ENCODE results near the gene ADGRL4. TPM values are rescaled to one million over a fixed set of nuclear protein-coding genes. Genes with fewer than 3 reads are reported as not detected.

Gene ADGRL4
- total RNA-seq, 1 donor from 2014 or later = 0.07 TPM

DNA sequence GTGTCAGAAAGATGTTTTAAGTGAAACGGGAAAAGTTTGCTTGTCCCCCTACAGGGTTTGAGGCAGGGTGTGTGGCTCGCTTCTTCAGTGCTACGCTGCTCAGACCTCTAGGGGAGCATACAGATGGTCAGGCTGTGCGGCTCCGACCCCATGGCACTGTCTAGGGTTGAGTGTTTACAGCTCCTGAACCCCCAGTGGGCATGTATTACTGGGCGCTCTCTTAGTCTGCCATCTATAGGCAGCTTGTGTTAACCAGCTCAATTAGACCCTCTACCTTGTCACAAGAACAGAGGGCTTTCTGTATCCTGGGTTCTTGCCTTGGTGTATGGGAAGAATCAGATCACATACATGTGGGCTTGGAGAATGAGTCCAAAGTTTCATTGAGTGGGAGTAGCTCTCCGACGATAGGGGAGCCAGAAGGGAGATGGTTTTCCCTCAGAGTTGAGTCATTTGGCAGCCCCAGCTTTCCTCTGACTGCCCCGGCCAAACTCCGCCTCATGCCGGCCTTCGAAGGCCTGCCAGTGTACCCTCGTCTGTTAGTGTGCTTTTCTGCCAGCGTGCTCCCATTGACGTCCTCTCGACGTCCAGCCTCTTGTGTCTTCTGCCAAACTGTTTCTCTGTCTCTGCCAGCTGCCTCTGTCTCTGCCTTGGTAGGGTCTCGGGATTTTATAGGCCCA lies 38.6 kb upstream of the ADGRL4 start:
- Histone ChIP-seq H3K36me3 (no peaks in the 10 kb centered on the region), H2AFZ (replicated peaks) (peak overlapping the region; percentile 46), H3K4me1 (no peaks in the 10 kb centered on the region), H3K4me2 (no peak overlapping the region), H3K79me2 (ENCODE audit: low read depth) (no peaks in the 10 kb centered on the region), H3K4me3 (no peak overlapping the region), H3K9ac (no peak overlapping the region), H3K9me3 (ENCODE audit: low read depth) (no peaks in the 10 kb centered on the region), H4K20me1 (ENCODE audit: low read depth) (no peaks in the 10 kb centered on the region), H3K27ac (no peak overlapping the region), H3F3A (ENCODE audit: low read depth) (no peaks in the 10 kb centered on the region), H3K27me3 (no peaks in the 10 kb centered on the region)
- H3K27ac Mint-ChIP-seq = no peak overlapping the region
- no peaks in the 10 kb centered on the region for H3K36me3 Mint-ChIP-seq
- no peaks in the 10 kb centered on the region for H3K9me3 Mint-ChIP-seq
- H3K27me3 Mint-ChIP-seq (ENCODE audit: insufficient read depth, low read depth) = no peaks in the 10 kb centered on the region
- no peaks in the 10 kb centered on the region for H3K4me1 Mint-ChIP-seq
- TF ChIP-seq EZH2 (IDR thresholded peaks at IDR 0.05) (no peak), EZH2phosphoT487 (IDR thresholded peaks at IDR 0.05) (no peak)
- TF ChIP-seq, protein P1, sequence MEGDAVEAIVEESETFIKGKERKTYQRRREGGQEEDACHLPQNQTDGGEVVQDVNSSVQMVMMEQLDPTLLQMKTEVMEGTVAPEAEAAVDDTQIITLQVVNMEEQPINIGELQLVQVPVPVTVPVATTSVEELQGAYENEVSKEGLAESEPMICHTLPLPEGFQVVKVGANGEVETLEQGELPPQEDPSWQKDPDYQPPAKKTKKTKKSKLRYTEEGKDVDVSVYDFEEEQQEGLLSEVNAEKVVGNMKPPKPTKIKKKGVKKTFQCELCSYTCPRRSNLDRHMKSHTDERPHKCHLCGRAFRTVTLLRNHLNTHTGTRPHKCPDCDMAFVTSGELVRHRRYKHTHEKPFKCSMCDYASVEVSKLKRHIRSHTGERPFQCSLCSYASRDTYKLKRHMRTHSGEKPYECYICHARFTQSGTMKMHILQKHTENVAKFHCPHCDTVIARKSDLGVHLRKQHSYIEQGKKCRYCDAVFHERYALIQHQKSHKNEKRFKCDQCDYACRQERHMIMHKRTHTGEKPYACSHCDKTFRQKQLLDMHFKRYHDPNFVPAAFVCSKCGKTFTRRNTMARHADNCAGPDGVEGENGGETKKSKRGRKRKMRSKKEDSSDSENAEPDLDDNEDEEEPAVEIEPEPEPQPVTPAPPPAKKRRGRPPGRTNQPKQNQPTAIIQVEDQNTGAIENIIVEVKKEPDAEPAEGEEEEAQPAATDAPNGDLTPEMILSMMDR (IDR thresholded peaks at IDR 0.05) = peak; percentile 50
- no peak overlapping the region for H3K4me3 Mint-ChIP-seq
- DNase-seq (ENCODE audit: low spot score) = peak; percentile 66

DNA sequence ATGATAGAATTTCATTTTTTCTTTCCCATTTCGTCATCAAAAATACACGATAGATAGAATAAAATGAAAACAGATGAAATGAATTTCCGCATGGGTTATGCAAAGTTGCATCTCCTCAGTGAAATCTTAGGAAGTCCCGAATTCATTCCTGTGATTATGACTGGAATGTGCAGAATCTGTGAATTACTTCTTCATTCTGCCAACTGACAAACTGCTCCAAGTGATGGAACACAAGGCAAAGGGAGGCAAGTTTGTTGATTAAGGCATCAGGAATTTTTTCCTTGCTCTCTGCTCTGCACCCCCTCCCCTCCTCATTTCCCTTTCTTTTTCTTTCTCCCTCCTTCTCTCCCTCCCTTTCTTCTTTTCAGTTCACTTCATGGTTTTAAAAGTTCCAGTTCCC lies 37.0 kb upstream of the ADGRL4 start:
- no peaks in the 10 kb centered on the region for H3K27me3 Mint-ChIP-seq (ENCODE audit: insufficient read depth, low read depth)
- no peak overlapping the region for H3K27ac ChIP-seq
- H3F3A ChIP-seq (ENCODE audit: low read depth) = no peaks in the 10 kb centered on the region
- H2AFZ ChIP-seq (replicated peaks) = no peak overlapping the region
- no peaks in the 10 kb centered on the region for H3K79me2 ChIP-seq (ENCODE audit: low read depth)
- no peak overlapping the region for H3K4me3 ChIP-seq
- no peak overlapping the region for H3K9ac ChIP-seq
- no peak for DNase-seq (ENCODE audit: low spot score)
- no peak overlapping the region for H3K4me2 ChIP-seq
- no peaks in the 10 kb centered on the region for H3K4me1 ChIP-seq
- no peaks in the 10 kb centered on the region for H3K36me3 Mint-ChIP-seq
- H3K9me3 Mint-ChIP-seq = peaks cover 1% of the 10 kb centered on the region
- H3K4me1 Mint-ChIP-seq = no peaks in the 10 kb centered on the region
- no peaks in the 10 kb centered on the region for H3K27me3 ChIP-seq
- no peaks in the 10 kb centered on the region for H3K9me3 ChIP-seq (ENCODE audit: low read depth)
- H3K4me3 Mint-ChIP-seq = no peak overlapping the region
- H3K36me3 ChIP-seq = no peaks in the 10 kb centered on the region
- H4K20me1 ChIP-seq (ENCODE audit: low read depth) = no peaks in the 10 kb centered on the region
- TF ChIP-seq EZH2 (IDR thresholded peaks at IDR 0.05) (no peak), EZH2phosphoT487 (IDR thresholded peaks at IDR 0.05) (no peak)
- TF ChIP-seq, protein P1 (IDR thresholded peaks at IDR 0.05) = no peak
- no peak overlapping the region for H3K27ac Mint-ChIP-seq

DNA sequence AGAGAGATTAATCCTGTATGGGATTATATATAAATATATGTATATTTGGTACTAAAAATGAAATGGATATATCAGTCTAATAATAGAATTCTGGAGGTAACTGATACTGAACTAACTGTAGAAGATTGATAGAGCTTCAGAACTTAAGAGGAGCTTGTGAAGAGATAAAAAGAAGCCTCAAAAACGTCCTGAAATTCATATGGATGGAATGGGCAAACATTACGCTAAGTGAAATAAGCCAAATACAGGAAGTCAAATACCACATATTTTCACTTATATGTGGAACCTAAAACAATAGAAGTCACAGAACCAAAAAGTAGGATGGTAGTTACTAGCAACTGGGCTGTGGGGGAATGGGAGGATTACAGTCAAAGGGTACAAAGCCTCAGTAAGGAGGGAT lies 36.0 kb upstream of the ADGRL4 start:
- no peaks in the 10 kb centered on the region for H3K27me3 ChIP-seq
- H3K4me2 ChIP-seq = no peak overlapping the region
- H2AFZ ChIP-seq (replicated peaks) = no peak overlapping the region
- Mint-ChIP-seq H3K4me1 (no peaks in the 10 kb centered on the region), H3K27me3 (ENCODE audit: insufficient read depth, low read depth) (no peaks in the 10 kb centered on the region), H3K36me3 (peaks cover 5% of the 10 kb centered on the region), H3K27ac (no peak overlapping the region), H3K4me3 (no peak overlapping the region), H3K9me3 (peaks cover 11% of the 10 kb centered on the region)
- H3K79me2 ChIP-seq (ENCODE audit: low read depth) = no peaks in the 10 kb centered on the region
- H3K4me1 ChIP-seq = no peaks in the 10 kb centered on the region
- H3K4me3 ChIP-seq = no peak overlapping the region
- H3K27ac ChIP-seq = no peak overlapping the region
- no peaks in the 10 kb centered on the region for H3K9me3 ChIP-seq (ENCODE audit: low read depth)
- no peaks in the 10 kb centered on the region for H3F3A ChIP-seq (ENCODE audit: low read depth)
- H3K9ac ChIP-seq = no peak overlapping the region
- no peaks in the 10 kb centered on the region for H4K20me1 ChIP-seq (ENCODE audit: low read depth)
- no peak for DNase-seq (ENCODE audit: low spot score)
- TF ChIP-seq EZH2phosphoT487 (IDR thresholded peaks at IDR 0.05) (no peak), EZH2 (IDR thresholded peaks at IDR 0.05) (no peak)
- TF ChIP-seq, protein P1 (IDR thresholded peaks at IDR 0.05) = no peak
- no peaks in the 10 kb centered on the region for H3K36me3 ChIP-seq

Data from neural progenitor cell (in vitro differentiated cells).